ENCODE results near the gene NPPB.
A peak's percentile ranks its signal among the peaks of the same experiment; 100 is the strongest.

Gene NPPB

DNA sequence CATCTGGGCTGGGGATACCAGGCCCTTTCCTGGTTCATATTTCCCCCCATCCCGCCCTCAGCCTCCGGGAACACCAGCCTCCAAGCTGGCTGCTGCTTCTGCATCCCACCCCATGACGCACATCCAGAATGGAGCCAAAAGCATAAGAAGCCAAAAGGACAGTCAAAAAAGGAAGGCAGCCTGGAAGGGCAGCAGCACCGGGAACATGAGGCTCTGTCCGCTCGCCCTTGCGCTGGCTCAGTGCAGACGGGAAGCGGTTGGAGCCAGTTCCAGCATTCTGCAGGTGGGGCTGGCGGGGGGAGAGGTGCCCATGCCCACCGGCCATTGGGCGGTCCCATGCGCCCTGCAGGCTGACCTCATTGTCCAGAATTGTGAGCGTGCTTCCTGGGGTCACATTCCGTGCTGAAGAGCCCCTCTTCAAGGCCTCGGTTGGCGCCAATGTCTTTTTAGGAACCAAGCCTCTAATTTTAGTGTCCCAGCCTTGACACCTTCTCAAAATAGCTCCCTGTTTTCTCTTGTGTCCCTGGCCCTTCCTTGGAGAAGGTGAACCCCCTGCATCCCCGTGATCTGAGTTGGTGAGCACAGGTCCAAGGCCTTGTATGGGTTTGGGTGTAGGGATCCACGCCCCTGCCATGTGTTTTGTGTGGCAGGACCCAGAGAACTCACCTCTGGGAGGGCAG lies 28.4 kb upstream of the NPPB start:
- no peak overlapping the region for H3K9ac ChIP-seq
- TF ChIP-seq Cebpa-rat (IDR thresholded peaks at IDR 0.05) = no peak
- H3K27ac ChIP-seq = no peak overlapping the region
- H3K4me1 ChIP-seq = peaks cover 6 to 27% (median 15%) of the 10 kb centered on the region in 10 experiments; a peak in 17 of 20 replicates
- H3K4me2 ChIP-seq = no peak overlapping the region
- H3K9me3 ChIP-seq (replicated peaks in 1 of 11) = no peaks in the 10 kb centered on the region
- H3K4me3 ChIP-seq = no peak overlapping the region
- no peaks in the 10 kb centered on the region for H3K27me3 ChIP-seq
- H4K20me1 ChIP-seq = no peaks in the 10 kb centered on the region; a peak in 2 of 22 replicates
- H3K36me3 ChIP-seq = no peaks in the 10 kb centered on the region

DNA sequence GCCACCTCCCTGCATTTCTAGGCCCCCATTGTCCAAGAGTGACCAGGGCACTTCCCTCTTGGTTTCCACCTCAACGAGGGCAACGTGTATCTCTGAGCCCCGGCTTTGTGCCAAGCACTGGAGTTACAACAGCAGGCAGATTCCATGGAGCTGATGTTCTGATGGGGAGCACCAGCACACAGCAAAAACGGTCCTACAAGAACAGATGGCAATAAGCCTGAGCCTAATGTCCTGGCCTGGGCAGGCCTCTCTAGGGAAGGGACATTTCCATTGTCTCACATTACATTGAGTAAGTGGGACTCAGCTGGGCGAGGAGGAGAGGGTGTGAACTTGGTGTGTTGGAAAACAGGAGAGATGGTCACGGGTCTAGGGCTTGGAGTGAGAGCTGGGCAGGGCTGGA lies 27.2 kb upstream of the NPPB start:
- Histone ChIP-seq H3K4me2 (no peak overlapping the region), H3K27me3 (peaks cover 0 to 4% (median 0%) of the 10 kb centered on the region in 11 experiments; a peak in 1 of 22 replicates), H3K9ac (no peak overlapping the region), H3K9me3 (replicated peaks in 1 of 11) (no peaks in the 10 kb centered on the region), H4K20me1 (no peaks in the 10 kb centered on the region; a peak in 2 of 22 replicates), H3K27ac (no peak overlapping the region), H3K4me1 (peaks cover 6 to 25% (median 13%) of the 10 kb centered on the region in 10 experiments; a peak in 17 of 20 replicates), H3K4me3 (no peak overlapping the region), H3K36me3 (no peaks in the 10 kb centered on the region)
- TF ChIP-seq Cebpa-rat (IDR thresholded peaks at IDR 0.05) = no peak

DNA sequence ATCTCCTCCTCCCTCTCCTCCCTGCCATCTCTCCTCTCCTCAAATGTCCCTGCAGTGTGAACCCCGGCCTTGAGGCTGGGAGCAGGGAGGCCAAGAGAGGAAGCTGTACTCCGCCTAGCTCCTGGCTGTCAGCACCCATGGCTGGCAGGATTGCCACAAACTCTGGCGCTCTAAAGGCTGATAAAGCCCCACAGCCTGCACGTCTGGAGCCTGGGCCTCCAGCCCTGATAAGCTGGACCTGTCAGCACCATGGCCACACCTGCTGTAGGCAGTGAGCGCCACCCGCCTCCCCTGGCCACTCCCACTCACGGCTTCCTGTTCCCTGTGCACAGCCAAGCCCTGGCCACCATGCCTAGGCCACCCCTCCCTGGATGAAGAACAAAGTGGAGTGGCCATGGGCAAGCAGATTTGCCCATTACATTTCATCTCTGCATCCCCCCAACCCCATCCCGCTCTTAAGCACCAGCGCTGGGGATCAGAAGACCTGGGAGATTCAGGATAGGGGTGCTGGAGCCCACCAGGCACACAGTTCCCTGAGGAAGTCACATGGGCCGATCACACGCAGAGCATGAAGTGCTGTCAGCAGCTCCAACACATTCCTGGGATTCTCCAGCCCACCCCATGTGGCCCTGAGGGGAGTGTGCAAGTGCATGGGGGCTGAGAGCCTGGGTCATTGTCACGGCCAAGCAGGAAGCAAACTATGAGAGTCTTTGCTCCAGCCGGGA lies 24.2 kb upstream of the NPPB start:
- Histone ChIP-seq H3K27me3 (peaks cover 0 to 4% (median 0%) of the 10 kb centered on the region in 11 experiments; a peak in 1 of 22 replicates), H3K9ac (no peak overlapping the region), H3K4me3 (no peak overlapping the region), H3K4me2 (peak overlapping the region in 8 of 11 experiments; percentile 19 to 48 (median 26); a peak in 12 of 22 replicates), H3K27ac (no peak overlapping the region), H3K36me3 (no peaks in the 10 kb centered on the region), H3K4me1 (peaks cover 0 to 15% (median 6%) of the 10 kb centered on the region in 10 experiments; a peak in 11 of 20 replicates), H3K9me3 (replicated peaks in 1 of 11) (no peaks in the 10 kb centered on the region), H4K20me1 (peaks cover 0 to 4% (median 0%) of the 10 kb centered on the region in 11 experiments; a peak in 3 of 22 replicates)
- TF ChIP-seq Cebpa-rat (IDR thresholded peaks at IDR 0.05) = no peak

DNA sequence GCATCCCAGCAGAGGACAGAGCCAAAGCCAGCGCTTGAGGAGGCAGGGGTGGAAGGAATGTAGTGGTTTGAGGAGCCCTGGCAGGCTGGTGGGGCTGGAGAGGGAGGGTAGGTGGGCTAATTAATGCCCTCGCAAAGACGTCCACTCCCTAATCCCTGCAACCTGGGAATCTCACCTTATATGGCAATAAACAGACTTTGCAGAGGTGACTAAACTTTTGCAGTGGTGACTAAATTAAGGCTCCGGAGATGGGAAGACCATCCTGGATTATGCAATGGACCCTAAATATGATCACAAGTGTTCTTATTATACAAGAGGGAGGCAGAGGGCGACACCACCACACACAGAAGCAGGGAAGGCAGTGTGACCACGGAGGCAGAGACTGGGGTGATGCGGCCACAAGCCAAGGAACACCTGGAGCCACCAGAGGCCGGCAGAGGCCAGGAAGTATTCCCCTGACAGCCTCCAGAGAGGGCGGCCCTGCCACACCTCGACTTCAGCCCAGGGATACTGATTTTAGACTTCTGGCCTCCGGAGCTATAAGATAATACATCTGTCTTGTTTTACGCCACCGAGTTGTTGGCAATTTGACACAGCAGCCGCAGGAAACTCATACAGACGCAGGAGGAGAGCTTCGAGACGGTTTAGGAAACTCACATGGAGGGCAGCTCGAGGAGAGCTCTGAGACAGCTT lies 23.1 kb upstream of the NPPB start:
- TF ChIP-seq Cebpa-rat (IDR thresholded peaks at IDR 0.05) = no peak
- no peak overlapping the region for H3K9ac ChIP-seq
- H3K4me3 ChIP-seq = no peak overlapping the region
- peaks cover 0 to 10% (median 0%) of the 10 kb centered on the region in 11 experiments; a peak in 3 of 22 replicates for H4K20me1 ChIP-seq
- H3K36me3 ChIP-seq = no peaks in the 10 kb centered on the region
- peaks cover 0 to 15% (median 6%) of the 10 kb centered on the region in 10 experiments; a peak in 11 of 20 replicates for H3K4me1 ChIP-seq
- peak overlapping the region in 2 of 11 experiments; percentile 0 to 11; a peak in 1 of 22 replicates for H3K4me2 ChIP-seq
- H3K27ac ChIP-seq = no peak overlapping the region
- H3K9me3 ChIP-seq (replicated peaks in 1 of 11) = no peaks in the 10 kb centered on the region
- peaks cover 0 to 4% (median 0%) of the 10 kb centered on the region in 11 experiments; a peak in 1 of 22 replicates for H3K27me3 ChIP-seq

DNA sequence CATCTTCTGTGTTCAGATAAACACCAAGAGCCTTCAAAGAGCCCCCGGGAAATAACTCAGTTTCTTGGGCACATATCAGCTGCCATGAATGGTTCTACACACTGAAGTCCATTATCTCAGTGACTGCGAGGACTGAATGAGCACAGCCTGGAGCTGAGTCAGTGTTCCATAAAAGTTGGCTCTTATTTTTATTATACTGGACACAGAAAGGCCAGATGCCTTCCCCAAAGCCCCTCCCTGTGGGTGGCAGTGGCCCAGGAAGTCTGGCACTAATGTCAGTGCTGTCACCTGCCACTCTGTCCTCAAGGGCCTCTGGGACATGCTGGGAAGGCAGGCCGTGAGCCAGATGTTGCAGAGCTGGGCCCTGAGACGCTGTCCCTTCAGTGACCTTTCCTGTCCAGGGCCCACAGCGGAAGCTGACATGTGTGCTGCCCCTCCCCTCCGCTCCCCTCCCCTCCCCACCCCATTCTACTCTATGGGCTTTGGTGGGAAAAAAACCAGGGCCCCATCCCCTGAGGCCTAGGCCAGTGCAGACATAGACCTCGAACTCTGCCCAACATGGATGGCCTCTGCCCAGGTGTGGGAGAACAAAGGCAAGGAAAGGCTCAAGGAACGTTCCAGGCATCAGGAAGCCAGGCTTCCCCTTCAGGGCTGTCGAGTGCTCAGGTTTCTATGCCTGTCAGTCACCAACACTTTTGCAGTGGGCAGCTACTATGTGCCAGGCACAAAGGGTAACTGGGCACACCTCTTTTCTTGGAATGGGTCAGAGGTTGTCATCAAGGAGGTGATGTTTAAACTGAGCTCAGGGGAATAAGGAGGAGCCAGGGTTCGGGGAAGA lies 22.4 kb upstream of the NPPB start:
- peaks cover 0 to 10% (median 0%) of the 10 kb centered on the region in 11 experiments; a peak in 3 of 22 replicates for H4K20me1 ChIP-seq
- no peak overlapping the region for H3K9ac ChIP-seq
- H3K4me3 ChIP-seq = no peak overlapping the region
- no peaks in the 10 kb centered on the region for H3K36me3 ChIP-seq
- no peaks in the 10 kb centered on the region for H3K9me3 ChIP-seq (replicated peaks in 1 of 11)
- H3K27ac ChIP-seq = no peak overlapping the region
- 0 out of 22 replicates have a peak overlapping the region, but pooled peaks of 2 of the 11 experiments have one; percentile 0 to 11 for H3K4me2 ChIP-seq
- peaks cover 0 to 4% (median 0%) of the 10 kb centered on the region in 11 experiments; a peak in 1 of 22 replicates for H3K27me3 ChIP-seq
- TF ChIP-seq Cebpa-rat (IDR thresholded peaks at IDR 0.05) = no peak
- H3K4me1 ChIP-seq = peaks cover 0 to 12% (median 6%) of the 10 kb centered on the region in 10 experiments; a peak in 11 of 20 replicates

DNA sequence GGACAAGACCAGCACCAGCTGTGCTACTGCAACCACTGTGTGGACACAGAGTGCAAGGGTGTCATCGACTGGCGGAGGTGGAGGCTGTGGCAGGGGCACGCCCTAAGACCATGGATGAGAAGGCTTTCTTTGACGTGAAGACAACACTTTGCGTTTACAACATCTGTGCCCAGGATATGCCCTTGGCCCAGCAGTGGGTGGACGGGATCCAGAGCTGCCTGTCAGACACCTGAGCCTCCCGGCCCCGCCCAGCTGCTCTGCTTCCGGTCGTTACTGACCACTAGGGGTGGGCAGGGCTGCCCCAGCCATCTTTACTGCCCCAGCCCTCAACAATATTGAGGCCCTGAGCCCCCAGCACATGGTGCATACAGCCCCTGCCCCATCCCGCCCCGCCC lies 21.4 kb upstream of the NPPB start:
- no peaks in the 10 kb centered on the region for H3K9me3 ChIP-seq (replicated peaks in 1 of 11)
- no peak overlapping the region for H3K27ac ChIP-seq
- H3K4me2 ChIP-seq = no peak overlapping the region

DNA sequence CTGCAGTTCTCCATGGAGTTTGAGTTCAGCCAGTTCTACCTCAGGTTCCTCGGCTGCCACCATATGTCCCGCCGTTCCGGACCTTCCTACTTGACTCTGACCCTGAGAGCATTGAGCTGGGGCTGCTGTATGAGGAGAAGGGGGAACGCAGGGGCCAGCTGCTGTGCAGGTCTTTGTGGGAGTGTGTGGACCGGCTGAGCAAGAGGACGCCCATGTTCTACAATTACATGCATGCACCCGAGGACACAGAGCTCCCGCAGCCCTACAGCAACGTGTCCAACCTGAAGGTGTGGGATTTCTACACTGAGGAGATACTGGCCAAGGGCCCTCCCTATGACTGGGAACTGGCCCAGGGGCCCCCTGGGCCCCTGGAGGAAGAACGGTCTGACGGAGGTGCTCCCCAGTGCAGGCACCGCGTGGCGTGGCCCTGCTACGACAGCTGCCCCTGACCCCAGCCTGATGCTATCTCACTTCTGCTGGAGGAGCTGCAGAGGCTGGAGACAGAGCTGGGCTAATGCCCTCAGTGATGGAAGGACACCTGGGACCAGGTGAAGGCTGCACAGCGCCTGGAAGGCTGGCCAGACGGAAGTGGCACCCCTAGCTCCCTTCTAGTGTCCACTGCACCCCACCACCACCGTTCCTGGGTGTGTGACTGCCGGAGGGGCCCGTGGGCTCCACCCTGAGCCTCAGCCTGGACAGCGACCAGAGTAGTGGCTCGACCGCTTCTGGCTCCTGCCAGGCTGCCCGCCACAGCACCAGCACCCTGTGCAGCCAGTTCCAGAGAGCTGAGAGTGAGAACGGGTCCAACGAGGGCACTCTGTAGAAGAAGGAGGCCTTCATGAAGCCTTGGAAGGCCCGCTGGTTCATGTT lies 20.8 kb upstream of the NPPB start:
- H4K20me1 ChIP-seq = peaks cover 0 to 15% (median 0%) of the 10 kb centered on the region in 11 experiments; a peak in 3 of 22 replicates
- H3K36me3 ChIP-seq = no peaks in the 10 kb centered on the region
- no peaks in the 10 kb centered on the region for H3K9me3 ChIP-seq (replicated peaks in 1 of 11)
- H3K27me3 ChIP-seq = peaks cover 0 to 4% (median 0%) of the 10 kb centered on the region in 11 experiments; a peak in 1 of 22 replicates
- no peak overlapping the region for H3K4me2 ChIP-seq
- no peak for TF ChIP-seq Cebpa-rat (IDR thresholded peaks at IDR 0.05)
- H3K27ac ChIP-seq = no peak overlapping the region
- H3K9ac ChIP-seq = no peak overlapping the region
- no peak overlapping the region for H3K4me3 ChIP-seq
- H3K4me1 ChIP-seq = peaks cover 0 to 12% (median 6%) of the 10 kb centered on the region in 10 experiments; a peak in 11 of 20 replicates

More for the DNA sequence above, 21.4 kb upstream of the NPPB start:
- Histone ChIP-seq H3K4me1 (peaks cover 0 to 12% (median 6%) of the 10 kb centered on the region in 10 experiments; a peak in 11 of 20 replicates), H3K4me3 (no peak overlapping the region), H3K9ac (no peak overlapping the region), H3K36me3 (no peaks in the 10 kb centered on the region), H3K27me3 (peaks cover 0 to 4% (median 0%) of the 10 kb centered on the region in 11 experiments; a peak in 1 of 22 replicates), H4K20me1 (peaks cover 0 to 13% (median 0%) of the 10 kb centered on the region in 11 experiments; a peak in 3 of 22 replicates)
- TF ChIP-seq Cebpa-rat (IDR thresholded peaks at IDR 0.05) = no peak
